Calu3 (cell line): ENCODE measurements around the gene NRN1L. TPM values are rescaled to one million over a fixed set of nuclear protein-coding genes. Genes with fewer than 3 reads are reported as not detected.

Experiments used
- BruUV-seq: library from RNA; stranded (reverse); fragments of 400-500 nt; replicated peaks from 2 replicates; lab custom pipeline; 2021; lab: Mats Ljungman, UMichigan
- CTCF ChIA-PET: fragments of 300-600 bp; sonication (Branson Sonifier 250); formaldehyde crosslinking; loops from one replicate; lab custom pipeline; 2022; ENCODE audit warnings: antibody characterized with exemption; lab: Charles Lee
- DNase-seq: peaks from one replicate; pipeline ENCODE4 v3.0.0; 2022
- H3K27ac Mint-ChIP-seq: one replicate; pipeline ENCODE4 v1.8.0; 2022; ENCODE audit warnings: mixed read lengths; ENCODE audit not compliant: unreplicated experiment
- H3K27me3 Mint-ChIP-seq: one replicate; pipeline ENCODE4 v1.8.0; 2022; ENCODE audit warnings: mixed read lengths; ENCODE audit not compliant: unreplicated experiment
- H3K36me3 Mint-ChIP-seq: one replicate; pipeline ENCODE4 v1.8.0; 2022; ENCODE audit warnings: mild to moderate bottlenecking, moderate library complexity, mixed read lengths; ENCODE audit not compliant: insufficient read depth, unreplicated experiment
- H3K4me1 Mint-ChIP-seq: one replicate; pipeline ENCODE4 v1.8.0; 2022; ENCODE audit warnings: mild to moderate bottlenecking, low read depth, mixed read lengths; ENCODE audit not compliant: unreplicated experiment
- H3K4me3 Mint-ChIP-seq: one replicate; pipeline ENCODE4 v1.8.0; 2022; ENCODE audit warnings: mild to moderate bottlenecking, low read depth, moderate library complexity, mixed read lengths; ENCODE audit not compliant: unreplicated experiment
- H3K9me3 Mint-ChIP-seq: one replicate; pipeline ENCODE4 v1.8.0; 2022; ENCODE audit warnings: low read depth, mixed read lengths; ENCODE audit not compliant: unreplicated experiment
- CTCF ChIP-seq: fragments of 200-600 bp; IDR thresholded peaks from one replicate; pipeline ENCODE4 v1.8.0; 2022; ENCODE audit warnings: antibody characterized with exemption; ENCODE audit not compliant: unreplicated experiment
- intact Hi-C: fragments of 100-400 bp; cut with micrococcal nuclease; formaldehyde crosslinking; loops from one replicate; pipeline ENCODE4 v1.10.0; 2022; ENCODE audit not compliant: unreplicated experiment
- total RNA-seq: library from RNA; stranded (reverse); gene quantifications from 2 replicates; pipeline ENCODE4 v1.2.3, GENCODE V29; 2022

NRN1L gene
- total RNA-seq, 1 experiment from 2014 or later = not detected

- DNase-seq = peak; percentile 86
- no peaks in the 10 kb centered on the region for H3K27me3 Mint-ChIP-seq
- TF ChIP-seq CTCF = peak; percentile 89
- peaks cover 52% of the 10 kb centered on the region for H3K36me3 Mint-ChIP-seq
- H3K9me3 Mint-ChIP-seq = no peaks in the 10 kb centered on the region
- intact Hi-C loops = no loop called here
- H3K4me3 Mint-ChIP-seq = no peak overlapping the region
- no peak overlapping the region for H3K27ac Mint-ChIP-seq
- no TSS peak for BruUV-seq
- H3K4me1 Mint-ChIP-seq = peaks cover 10% of the 10 kb centered on the region
- CTCF ChIA-PET = interaction anchor here (0.6 to 2.1 kb wide), 11 partner anchors 9 to 328 kb away, joined by 3 to 10 read pairs (median 5); partner anchors contain the start of genes EDC4, PSKH1, RANBP10 and TSNAXIP1
These were observed 818 bp upstream of the NRN1L start for GRCh38 chr16:67883872-67884261.

- peaks cover 36% of the 10 kb centered on the region for H3K36me3 Mint-ChIP-seq
- BruUV-seq = no TSS peak
- H3K4me3 Mint-ChIP-seq = no peak overlapping the region
- intact Hi-C loops = no loop called here
- H3K4me1 Mint-ChIP-seq = peaks cover 10% of the 10 kb centered on the region
- CTCF ChIA-PET = interaction anchor here (0.8 kb wide), 1 partner anchor 66 kb away, joined by 4 read pairs; no protein-coding TSS in a partner anchor
- H3K27ac Mint-ChIP-seq = no peak overlapping the region
- no peaks in the 10 kb centered on the region for H3K27me3 Mint-ChIP-seq
- TF ChIP-seq CTCF = no peak
- no peaks in the 10 kb centered on the region for H3K9me3 Mint-ChIP-seq
- no peak for DNase-seq
These were observed 860 bp downstream of the NRN1L start for GRCh38 chr16:67885545-67885944.

- H3K9me3 Mint-ChIP-seq = no peaks in the 10 kb centered on the region
- peaks cover 33% of the 10 kb centered on the region for H3K36me3 Mint-ChIP-seq
- intact Hi-C loops = no loop called here
- no peak overlapping the region for H3K4me3 Mint-ChIP-seq
- peaks cover 10% of the 10 kb centered on the region for H3K4me1 Mint-ChIP-seq
- TF ChIP-seq CTCF = no peak
- BruUV-seq = no TSS peak
- no peak for DNase-seq
- H3K27me3 Mint-ChIP-seq = no peaks in the 10 kb centered on the region
- CTCF ChIA-PET = interaction anchor here (0.6 to 0.8 kb wide), 2 partner anchors 66 to 1171 kb away, joined by 4 read pairs; no protein-coding TSS in a partner anchor
- no peak overlapping the region for H3K27ac Mint-ChIP-seq
These were observed 1.3 kb downstream of the NRN1L start for GRCh38 chr16:67885976-67886375.

GRCh38 chr16:67886387-67886786, 1.7 kb downstream of the NRN1L start:
- no peaks in the 10 kb centered on the region for H3K9me3 Mint-ChIP-seq
- intact Hi-C loops = no loop called here
- no peaks in the 10 kb centered on the region for H3K27me3 Mint-ChIP-seq
- peaks cover 29% of the 10 kb centered on the region for H3K36me3 Mint-ChIP-seq
- no peak overlapping the region for H3K4me3 Mint-ChIP-seq
- CTCF ChIA-PET = interaction anchor here (0.6 kb wide), 1 partner anchor 1170 kb away, joined by 4 read pairs; no protein-coding TSS in a partner anchor
- no peak for DNase-seq
- H3K4me1 Mint-ChIP-seq = peaks cover 10% of the 10 kb centered on the region
- TF ChIP-seq CTCF = no peak
- no TSS peak for BruUV-seq
- H3K27ac Mint-ChIP-seq = no peak overlapping the region
